Measurements from ENCODE around the gene REST. TPM values are rescaled to one million over a fixed set of nuclear protein-coding genes. Genes with fewer than 3 reads are reported as not detected.

REST gene
- total and polyA plus RNA-seq, 9 of the 15 experiments (the other 6 are each of a cell fraction or from before 2014, with no cell fraction given), result 2.9 to 24.0 (median 19.2) TPM

DNA sequence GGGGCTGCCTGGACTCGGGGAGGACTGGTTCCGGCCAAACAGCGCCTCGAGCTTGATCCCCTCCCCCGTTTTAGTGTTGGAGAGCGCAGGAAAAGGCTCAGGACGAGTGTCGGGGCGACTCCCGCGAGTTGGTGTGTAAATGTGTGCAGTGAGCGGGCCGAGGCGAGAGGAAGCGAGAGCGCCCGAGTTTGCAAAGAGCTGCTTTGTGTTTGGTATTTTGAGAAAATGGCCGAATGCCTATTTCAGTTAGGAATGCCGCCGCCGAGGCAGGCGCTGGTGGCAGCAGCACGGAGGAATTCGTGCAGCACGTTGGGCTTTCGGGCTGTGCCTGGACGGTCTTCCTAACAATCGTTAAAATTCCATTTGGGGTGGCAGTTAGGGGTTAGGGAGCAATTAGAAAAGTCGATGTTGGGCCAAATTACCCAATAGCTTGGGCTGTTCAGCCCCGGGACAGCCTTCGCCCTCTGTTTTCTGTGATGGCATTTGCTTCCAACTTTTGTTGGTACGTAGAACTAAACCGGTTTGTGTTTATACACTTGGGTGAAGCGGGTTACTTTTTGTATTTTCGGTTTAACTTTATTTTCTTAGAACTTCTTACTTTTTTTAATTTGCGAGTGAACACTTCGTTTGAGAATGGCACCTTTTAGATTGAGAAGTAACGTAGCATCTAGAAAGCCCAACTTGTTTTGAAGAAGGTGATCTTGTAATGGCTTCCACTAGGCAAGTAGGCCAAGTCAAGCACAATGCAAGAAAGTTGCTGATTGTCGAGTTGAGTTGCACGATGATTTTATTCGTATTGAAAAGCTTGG lies 1.6 kb downstream of the REST start (continued):
- TF ChIP-seq, protein P1, sequence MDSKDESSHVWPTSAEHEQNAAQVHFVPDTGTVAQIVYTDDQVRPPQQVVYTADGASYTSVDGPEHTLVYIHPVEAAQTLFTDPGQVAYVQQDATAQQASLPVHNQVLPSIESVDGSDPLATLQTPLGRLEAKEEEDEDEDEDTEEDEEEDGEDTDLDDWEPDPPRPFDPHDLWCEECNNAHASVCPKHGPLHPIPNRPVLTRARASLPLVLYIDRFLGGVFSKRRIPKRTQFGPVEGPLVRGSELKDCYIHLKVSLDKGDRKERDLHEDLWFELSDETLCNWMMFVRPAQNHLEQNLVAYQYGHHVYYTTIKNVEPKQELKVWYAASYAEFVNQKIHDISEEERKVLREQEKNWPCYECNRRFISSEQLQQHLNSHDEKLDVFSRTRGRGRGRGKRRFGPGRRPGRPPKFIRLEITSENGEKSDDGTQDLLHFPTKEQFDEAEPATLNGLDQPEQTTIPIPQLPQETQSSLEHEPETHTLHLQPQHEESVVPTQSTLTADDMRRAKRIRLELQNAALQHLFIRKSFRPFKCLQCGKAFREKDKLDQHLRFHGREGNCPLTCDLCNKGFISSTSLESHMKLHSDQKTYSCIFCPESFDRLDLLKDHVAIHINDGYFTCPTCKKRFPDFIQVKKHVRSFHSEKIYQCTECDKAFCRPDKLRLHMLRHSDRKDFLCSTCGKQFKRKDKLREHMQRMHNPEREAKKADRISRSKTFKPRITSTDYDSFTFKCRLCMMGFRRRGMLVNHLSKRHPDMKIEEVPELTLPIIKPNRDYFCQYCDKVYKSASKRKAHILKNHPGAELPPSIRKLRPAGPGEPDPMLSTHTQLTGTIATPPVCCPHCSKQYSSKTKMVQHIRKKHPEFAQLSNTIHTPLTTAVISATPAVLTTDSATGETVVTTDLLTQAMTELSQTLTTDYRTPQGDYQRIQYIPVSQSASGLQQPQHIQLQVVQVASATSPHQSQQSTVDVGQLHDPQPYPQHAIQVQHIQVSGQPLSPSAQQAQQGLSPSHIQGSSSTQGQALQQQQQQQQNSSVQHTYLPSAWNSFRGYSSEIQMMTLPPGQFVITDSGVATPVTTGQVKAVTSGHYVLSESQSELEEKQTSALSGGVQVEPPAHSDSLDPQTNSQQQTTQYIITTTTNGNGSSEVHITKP (IDR thresholded peaks at IDR 0.05; ENCODE audit: partially characterized antibody), result no peak
- TF ChIP-seq, protein P2, sequence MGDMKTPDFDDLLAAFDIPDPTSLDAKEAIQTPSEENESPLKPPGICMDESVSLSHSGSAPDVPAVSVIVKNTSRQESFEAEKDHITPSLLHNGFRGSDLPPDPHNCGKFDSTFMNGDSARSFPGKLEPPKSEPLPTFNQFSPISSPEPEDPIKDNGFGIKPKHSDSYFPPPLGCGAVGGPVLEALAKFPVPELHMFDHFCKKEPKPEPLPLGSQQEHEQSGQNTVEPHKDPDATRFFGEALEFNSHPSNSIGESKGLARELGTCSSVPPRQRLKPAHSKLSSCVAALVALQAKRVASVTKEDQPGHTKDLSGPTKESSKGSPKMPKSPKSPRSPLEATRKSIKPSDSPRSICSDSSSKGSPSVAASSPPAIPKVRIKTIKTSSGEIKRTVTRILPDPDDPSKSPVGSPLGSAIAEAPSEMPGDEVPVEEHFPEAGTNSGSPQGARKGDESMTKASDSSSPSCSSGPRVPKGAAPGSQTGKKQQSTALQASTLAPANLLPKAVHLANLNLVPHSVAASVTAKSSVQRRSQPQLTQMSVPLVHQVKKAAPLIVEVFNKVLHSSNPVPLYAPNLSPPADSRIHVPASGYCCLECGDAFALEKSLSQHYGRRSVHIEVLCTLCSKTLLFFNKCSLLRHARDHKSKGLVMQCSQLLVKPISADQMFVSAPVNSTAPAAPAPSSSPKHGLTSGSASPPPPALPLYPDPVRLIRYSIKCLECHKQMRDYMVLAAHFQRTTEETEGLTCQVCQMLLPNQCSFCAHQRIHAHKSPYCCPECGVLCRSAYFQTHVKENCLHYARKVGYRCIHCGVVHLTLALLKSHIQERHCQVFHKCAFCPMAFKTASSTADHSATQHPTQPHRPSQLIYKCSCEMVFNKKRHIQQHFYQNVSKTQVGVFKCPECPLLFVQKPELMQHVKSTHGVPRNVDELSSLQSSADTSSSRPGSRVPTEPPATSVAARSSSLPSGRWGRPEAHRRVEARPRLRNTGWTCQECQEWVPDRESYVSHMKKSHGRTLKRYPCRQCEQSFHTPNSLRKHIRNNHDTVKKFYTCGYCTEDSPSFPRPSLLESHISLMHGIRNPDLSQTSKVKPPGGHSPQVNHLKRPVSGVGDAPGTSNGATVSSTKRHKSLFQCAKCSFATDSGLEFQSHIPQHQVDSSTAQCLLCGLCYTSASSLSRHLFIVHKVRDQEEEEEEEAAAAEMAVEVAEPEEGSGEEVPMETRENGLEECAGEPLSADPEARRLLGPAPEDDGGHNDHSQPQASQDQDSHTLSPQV (IDR thresholded peaks at IDR 0.05), result 0 out of 2 replicates have a peak, but pooled peaks have one; percentile 30
- TF ChIP-seq, protein P3, sequence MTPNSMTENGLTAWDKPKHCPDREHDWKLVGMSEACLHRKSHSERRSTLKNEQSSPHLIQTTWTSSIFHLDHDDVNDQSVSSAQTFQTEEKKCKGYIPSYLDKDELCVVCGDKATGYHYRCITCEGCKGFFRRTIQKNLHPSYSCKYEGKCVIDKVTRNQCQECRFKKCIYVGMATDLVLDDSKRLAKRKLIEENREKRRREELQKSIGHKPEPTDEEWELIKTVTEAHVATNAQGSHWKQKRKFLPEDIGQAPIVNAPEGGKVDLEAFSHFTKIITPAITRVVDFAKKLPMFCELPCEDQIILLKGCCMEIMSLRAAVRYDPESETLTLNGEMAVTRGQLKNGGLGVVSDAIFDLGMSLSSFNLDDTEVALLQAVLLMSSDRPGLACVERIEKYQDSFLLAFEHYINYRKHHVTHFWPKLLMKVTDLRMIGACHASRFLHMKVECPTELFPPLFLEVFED (CRISPR knock-in tag; conservative IDR thresholded peaks at IDR 0.05), result 0 out of 2 replicates have a peak, but pooled peaks have one; percentile 41
- TF ChIP-seq TAF7 (tag; IDR thresholded peaks at IDR 0.05), result no peak
- TF ChIP-seq CEBPB (tag; IDR thresholded peaks at IDR 0.05), result 0 out of 2 replicates have a peak, but pooled peaks have one; percentile 24
- TF ChIP-seq CBX8 (IDR thresholded peaks at IDR 0.05; ENCODE audit: borderline replicate concordance, extremely low read depth, low read depth, low read length, poor library complexity, severe bottlenecking), result no peak
- TF ChIP-seq PTBP1 (IDR thresholded peaks at IDR 0.05; ENCODE audit: low read depth, low read length), result no peak
- TF ChIP-seq SAFB2 (IDR thresholded peaks at IDR 0.05; ENCODE audit: borderline replicate concordance, low read depth, low read length, severe bottlenecking), result no peak
- TF ChIP-seq, protein P4, sequence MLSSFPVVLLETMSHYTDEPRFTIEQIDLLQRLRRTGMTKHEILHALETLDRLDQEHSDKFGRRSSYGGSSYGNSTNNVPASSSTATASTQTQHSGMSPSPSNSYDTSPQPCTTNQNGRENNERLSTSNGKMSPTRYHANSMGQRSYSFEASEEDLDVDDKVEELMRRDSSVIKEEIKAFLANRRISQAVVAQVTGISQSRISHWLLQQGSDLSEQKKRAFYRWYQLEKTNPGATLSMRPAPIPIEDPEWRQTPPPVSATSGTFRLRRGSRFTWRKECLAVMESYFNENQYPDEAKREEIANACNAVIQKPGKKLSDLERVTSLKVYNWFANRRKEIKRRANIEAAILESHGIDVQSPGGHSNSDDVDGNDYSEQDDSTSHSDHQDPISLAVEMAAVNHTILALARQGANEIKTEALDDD (IDR thresholded peaks at IDR 0.05), result 0 out of 2 replicates have a peak, but pooled peaks have one; percentile 25
- TF ChIP-seq TBP (optimal IDR thresholded peaks at IDR 0.05; ENCODE audit: low read depth, low read length), result no peak
- no peak for TF ChIP-seq STAG1 (CRISPR knock-in tag; IDR thresholded peaks at IDR 0.05; ENCODE audit: borderline replicate concordance)
- no peak for TF ChIP-seq EWSR1 (IDR thresholded peaks at IDR 0.05; ENCODE audit: borderline replicate concordance, low read depth, partially characterized antibody)
- no peak for TF ChIP-seq CCAR2 (IDR thresholded peaks at IDR 0.05; ENCODE audit: low read depth, low read length)
- TF ChIP-seq TAF9B (IDR thresholded peaks at IDR 0.05; ENCODE audit: partially characterized antibody), result no peak
- no peak for TF ChIP-seq HDAC2 (IDR thresholded peaks at IDR 0.05)
- no peak for TF ChIP-seq CBX1 (IDR thresholded peaks at IDR 0.05; ENCODE audit: low read depth)
- TF ChIP-seq ZC3H8 (IDR thresholded peaks at IDR 0.05), result no peak

Data from K562 (cell line).